Gastrocnemius medialis (tissue), 4 donors: ENCODE data around the gene TRHDE.

ENCODE experiments used
- POLR2A ChIP-seq, 2 donors: fragments of 450-650 bp; IDR thresholded peaks; one replicate each; pipeline ENCODE4 v1.6.1; 2017; ENCODE audit warnings: antibody characterized with exemption in 2 of 2, mild to moderate bottlenecking in 2 of 2, moderate library complexity in 2 of 2
- TF ChIP-seq, protein P1 (sequence below), 5 experiments: fragments of 450-650 bp in 3 of 5; fragments of 200-600 bp in 2 of 5; sonication (generic) in 2 of 5; IDR thresholded peaks in 4 of 5; conservative IDR thresholded peaks in 1 of 5; 1 replicate in 4 of 5; 2 replicates in 1 of 5; pipeline ENCODE4 v1.5.1; 2016 to 2019; ENCODE audit warnings: antibody characterized with exemption in 5 of 5, mild to moderate bottlenecking in 3 of 5, moderate library complexity in 3 of 5

- TF ChIP-seq, protein P1, sequence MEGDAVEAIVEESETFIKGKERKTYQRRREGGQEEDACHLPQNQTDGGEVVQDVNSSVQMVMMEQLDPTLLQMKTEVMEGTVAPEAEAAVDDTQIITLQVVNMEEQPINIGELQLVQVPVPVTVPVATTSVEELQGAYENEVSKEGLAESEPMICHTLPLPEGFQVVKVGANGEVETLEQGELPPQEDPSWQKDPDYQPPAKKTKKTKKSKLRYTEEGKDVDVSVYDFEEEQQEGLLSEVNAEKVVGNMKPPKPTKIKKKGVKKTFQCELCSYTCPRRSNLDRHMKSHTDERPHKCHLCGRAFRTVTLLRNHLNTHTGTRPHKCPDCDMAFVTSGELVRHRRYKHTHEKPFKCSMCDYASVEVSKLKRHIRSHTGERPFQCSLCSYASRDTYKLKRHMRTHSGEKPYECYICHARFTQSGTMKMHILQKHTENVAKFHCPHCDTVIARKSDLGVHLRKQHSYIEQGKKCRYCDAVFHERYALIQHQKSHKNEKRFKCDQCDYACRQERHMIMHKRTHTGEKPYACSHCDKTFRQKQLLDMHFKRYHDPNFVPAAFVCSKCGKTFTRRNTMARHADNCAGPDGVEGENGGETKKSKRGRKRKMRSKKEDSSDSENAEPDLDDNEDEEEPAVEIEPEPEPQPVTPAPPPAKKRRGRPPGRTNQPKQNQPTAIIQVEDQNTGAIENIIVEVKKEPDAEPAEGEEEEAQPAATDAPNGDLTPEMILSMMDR (IDR thresholded peaks at IDR 0.05 in 4 of 5, conservative IDR thresholded peaks at IDR 0.05 in 1 of 5) = no peak
- TF ChIP-seq POLR2A (IDR thresholded peaks at IDR 0.05) = no peak
These were observed 408.9 kb downstream of the TRHDE start for GRCh38 chr12:72681028-72681427.
